HCT116 (cell line): Measurements from ENCODE around the gene DMPK. TPM values are rescaled to one million over a fixed set of nuclear protein-coding genes. Genes with fewer than 3 reads are reported as not detected.

Experiments used
- ATAC-seq: fragments of 200-7000 bp; cut with Tn5 transposase; 2 replicates; pipeline ENCODE4 v1.9.1; 2020; ENCODE audit warnings: mild to moderate bottlenecking, moderate library complexity
- BruUV-seq: library from RNA; stranded (reverse); fragments of 400-500 nt; replicated peaks from 2 replicates; lab custom pipeline; 2021; lab: Mats Ljungman, UMichigan
- CTCF ChIA-PET: fragments of 300-600 bp; sonication (Branson Sonifier 250); formaldehyde crosslinking; loops from one replicate; lab custom pipeline; 2021; ENCODE audit warnings: antibody characterized with exemption; lab: Charles Lee
- POLR2A ChIA-PET: fragments of 300-600, 350-600 bp; sonication (Branson Sonifier 250); formaldehyde crosslinking; loops from one replicate; lab custom pipeline; 2021; ENCODE audit warnings: antibody characterized with exemption; lab: Charles Lee
- RAD21 ChIA-PET, 2 experiments: fragments of 300-600 bp; sonication (Branson Sonifier 250); formaldehyde crosslinking; loops; one replicate each; lab custom pipeline; 2023; ENCODE audit warnings: low total read pairs in 2 of 2; ENCODE audit not compliant: uncharacterized antibody in 2 of 2, unreplicated experiment in 2 of 2, low non-redundant PET in 1 of 2; lab: Charles Lee
- DNase-seq: peaks from one replicate; pipeline ENCODE4 v3.0.0-alpha.2; 2010; ENCODE audit warnings: low read depth, low spot score
- H2AFZ ChIP-seq: fragments of 200-600 bp; shearing (Covaris generic), sonication (generic); 2 replicates; pipeline ENCODE4 v1.6.1; 2017; ENCODE audit warnings: low read depth, mixed run types, mixed read lengths, antibody characterized with exemption, low read length; ENCODE audit not compliant: poor library complexity, severe bottlenecking
- H3K27ac ChIP-seq: 2 replicates; pipeline ENCODE4 v1.5.1; 2012; ENCODE audit warnings: low read depth, low read length
- H3K27me3 ChIP-seq: fragments of 200-600 bp; sonication (generic); 2 replicates; pipeline ENCODE4 v1.6.1; 2016; ENCODE audit warnings: mixed run types, low read length, mixed read lengths; ENCODE audit not compliant: insufficient read depth
- H3K36me3 ChIP-seq, 2 experiments: fragments of 200-500 bp in 1 of 2; fragments of 200-600 bp in 1 of 2; sonication (Bioruptor generic) in 1 of 2; sonication (generic) in 1 of 2; 2 replicates each; pipeline versions ENCODE4 v1.5.1 to v1.6.1; 2014 to 2016; ENCODE audit warnings: low read length in 2 of 2, inconsistent platforms in 1 of 2, mixed read lengths in 1 of 2, mixed run types in 1 of 2; ENCODE audit not compliant: insufficient read depth in 2 of 2, control insufficient read depth in 1 of 2
- H3K4me1 ChIP-seq, 2 experiments: fragments of 200-600 bp in 1 of 2; sonication (generic) in 1 of 2; 2 replicates each; pipeline versions ENCODE4 v1.5.1 to v1.6.1; 2012 to 2017; ENCODE audit warnings: low read length in 2 of 2, inconsistent platforms in 1 of 2, mild to moderate bottlenecking in 1 of 2, mixed read lengths in 1 of 2, mixed run types in 1 of 2, moderate library complexity in 1 of 2; ENCODE audit not compliant: insufficient read depth in 2 of 2, control insufficient read depth in 1 of 2
- H3K4me2 ChIP-seq: fragments of 200-600 bp; sonication (generic); 2 replicates; pipeline ENCODE4 v1.6.1; 2017; ENCODE audit warnings: mixed run types, low read length, mixed read lengths
- H3K4me3 ChIP-seq, 2 experiments: fragments of 200-600 bp in 1 of 2; sonication (generic) in 1 of 2; replicated peaks in 1 of 2; 2 replicates each; pipeline ENCODE4 v1.5.1; 2011 to 2016; ENCODE audit warnings: low read length in 2 of 2, control low read depth in 1 of 2, low read depth in 1 of 2, mild to moderate bottlenecking in 1 of 2, mixed read lengths in 1 of 2, mixed run types in 1 of 2
- H3K79me2 ChIP-seq: fragments of 200-600 bp; sonication (generic); 2 replicates; pipeline ENCODE4 v1.6.1; 2017; ENCODE audit warnings: mild to moderate bottlenecking, mixed run types, low read length, moderate library complexity, mixed read lengths; ENCODE audit not compliant: insufficient read depth
- H3K9ac ChIP-seq: fragments of 200-600 bp; sonication (generic); 2 replicates; pipeline ENCODE4 v1.6.1; 2016; ENCODE audit warnings: low read length, mixed read lengths
- H3K9me2 ChIP-seq: fragments of 200-600 bp; sonication (generic), shearing (Covaris generic); 2 replicates; pipeline ENCODE4 v1.6.1; 2017; ENCODE audit warnings: mixed run types, mild to moderate bottlenecking, moderate library complexity; ENCODE audit not compliant: insufficient read depth
- H3K9me3 ChIP-seq, 2 experiments: fragments of 200-500 bp in 1 of 2; fragments of 200-600 bp in 1 of 2; sonication (Bioruptor generic) in 1 of 2; sonication (generic) in 1 of 2; 2 replicates each; pipeline ENCODE4 v1.6.1; 2014 to 2017; ENCODE audit warnings: low read length in 2 of 2, mixed read lengths in 2 of 2, inconsistent platforms in 1 of 2, low read depth in 1 of 2, mild to moderate bottlenecking in 1 of 2, mixed run types in 1 of 2, moderate library complexity in 1 of 2; ENCODE audit not compliant: control insufficient read depth in 1 of 2, insufficient read depth in 1 of 2
- H4K20me1 ChIP-seq: fragments of 200-600 bp; sonication (generic), shearing (Covaris generic); 2 replicates; pipeline ENCODE4 v1.6.1; 2017; ENCODE audit warnings: mixed run types, mild to moderate bottlenecking, moderate library complexity; ENCODE audit not compliant: insufficient read depth
- EGR1 ChIP-seq: IDR thresholded peaks from 2 replicates; pipeline ENCODE4 v1.6.1; 2012; ENCODE audit warnings: low read depth
- FOSL1 ChIP-seq: IDR thresholded peaks from 2 replicates; pipeline ENCODE4 v1.6.1; 2012; ENCODE audit warnings: low read depth
- POLR2AphosphoS5 ChIP-seq: IDR thresholded peaks from 2 replicates; pipeline ENCODE4 v1.6.1; 2011; ENCODE audit warnings: mild to moderate bottlenecking, low read depth, low read length, moderate library complexity
- RAD21 ChIP-seq: IDR thresholded peaks from 2 replicates; pipeline ENCODE4 v1.6.1; 2012; ENCODE audit warnings: low read depth, mild to moderate bottlenecking
- SIN3A ChIP-seq: IDR thresholded peaks from 2 replicates; pipeline ENCODE4 v1.6.1; 2012; ENCODE audit warnings: low read depth
- SP1 ChIP-seq: IDR thresholded peaks from 2 replicates; pipeline ENCODE4 v1.6.1; 2012; ENCODE audit warnings: low read depth
- TCF7L2 ChIP-seq: IDR thresholded peaks from 2 replicates; pipeline ENCODE4 v1.7.0; 2011; ENCODE audit warnings: borderline replicate concordance, inconsistent platforms; ENCODE audit not compliant: insufficient read depth, insufficient read length; ENCODE audit errors: extremely low read depth
- ZFX ChIP-seq: fragments of 450-650 bp; IDR thresholded peaks from 2 replicates; pipeline ENCODE4 v1.6.1; 2017
- intact Hi-C: fragments of 100-400 bp; cut with micrococcal nuclease; formaldehyde crosslinking; loops from 2 replicates; pipeline ENCODE4 v1.10.0; 2022
- total RNA-seq: library from RNA; stranded (reverse); gene quantifications from one replicate; pipeline ENCODE4 v1.2.1, GENCODE V29; 2021; ENCODE audit not compliant: unreplicated experiment
- TF ChIP-seq, protein P1 (sequence below), 3 experiments: fragments of 200-600 bp in 1 of 3; sonication (generic) in 1 of 3; IDR thresholded peaks in 2 of 3; conservative IDR thresholded peaks in 1 of 3; 2 replicates each; pipeline ENCODE4 v1.5.1; 2012 to 2017; ENCODE audit warnings: low read depth in 2 of 3, low read length in 2 of 3, antibody characterized with exemption in 1 of 3, borderline replicate concordance in 1 of 3, control low read depth in 1 of 3, mild to moderate bottlenecking in 1 of 3, mixed read lengths in 1 of 3, mixed run types in 1 of 3, moderate library complexity in 1 of 3; ENCODE audit not compliant: insufficient read depth in 1 of 3
- TF ChIP-seq, protein P2 (sequence below): IDR thresholded peaks from 2 replicates; pipeline ENCODE4 v1.6.1; 2012

DMPK gene
- total RNA-seq, 1 experiment from 2014 or later = 52.5 TPM

DNA sequence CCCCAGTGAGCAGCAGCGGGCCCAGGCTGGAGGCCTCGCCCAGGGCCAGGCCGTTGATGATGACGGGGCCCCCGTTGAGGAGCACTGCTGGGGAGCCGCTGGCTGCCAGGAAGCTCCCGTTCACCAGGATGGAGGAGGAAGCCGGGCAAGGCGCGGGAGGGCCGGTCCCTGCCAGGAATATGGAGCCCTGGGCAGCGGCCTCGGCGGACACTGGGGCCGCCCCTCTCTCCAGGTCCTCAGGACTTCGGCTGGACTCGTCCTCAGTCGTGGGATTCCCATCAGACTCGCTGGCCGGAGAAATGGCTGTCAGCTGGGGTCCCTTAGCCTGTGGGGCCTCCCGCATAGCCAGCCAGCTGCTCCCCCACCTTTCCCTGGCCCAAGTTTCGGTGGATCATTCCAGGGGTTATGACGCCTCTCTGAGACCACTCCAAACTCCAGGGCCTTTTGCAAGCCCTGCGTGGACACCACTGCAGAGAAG, 15.4 kb downstream of the DMPK start (continued):
- TF ChIP-seq, protein P1, sequence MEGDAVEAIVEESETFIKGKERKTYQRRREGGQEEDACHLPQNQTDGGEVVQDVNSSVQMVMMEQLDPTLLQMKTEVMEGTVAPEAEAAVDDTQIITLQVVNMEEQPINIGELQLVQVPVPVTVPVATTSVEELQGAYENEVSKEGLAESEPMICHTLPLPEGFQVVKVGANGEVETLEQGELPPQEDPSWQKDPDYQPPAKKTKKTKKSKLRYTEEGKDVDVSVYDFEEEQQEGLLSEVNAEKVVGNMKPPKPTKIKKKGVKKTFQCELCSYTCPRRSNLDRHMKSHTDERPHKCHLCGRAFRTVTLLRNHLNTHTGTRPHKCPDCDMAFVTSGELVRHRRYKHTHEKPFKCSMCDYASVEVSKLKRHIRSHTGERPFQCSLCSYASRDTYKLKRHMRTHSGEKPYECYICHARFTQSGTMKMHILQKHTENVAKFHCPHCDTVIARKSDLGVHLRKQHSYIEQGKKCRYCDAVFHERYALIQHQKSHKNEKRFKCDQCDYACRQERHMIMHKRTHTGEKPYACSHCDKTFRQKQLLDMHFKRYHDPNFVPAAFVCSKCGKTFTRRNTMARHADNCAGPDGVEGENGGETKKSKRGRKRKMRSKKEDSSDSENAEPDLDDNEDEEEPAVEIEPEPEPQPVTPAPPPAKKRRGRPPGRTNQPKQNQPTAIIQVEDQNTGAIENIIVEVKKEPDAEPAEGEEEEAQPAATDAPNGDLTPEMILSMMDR (IDR thresholded peaks at IDR 0.05 in 2 of 3, conservative IDR thresholded peaks at IDR 0.05 in 1 of 3; ENCODE audit: borderline replicate concordance in 1 of 3, insufficient read depth in 1 of 3, low read depth in 2 of 3, low read length in 2 of 3) = no peak
- TF ChIP-seq TCF7L2 (no peak), SIN3A (no peak), RAD21 (no peak)

DNA sequence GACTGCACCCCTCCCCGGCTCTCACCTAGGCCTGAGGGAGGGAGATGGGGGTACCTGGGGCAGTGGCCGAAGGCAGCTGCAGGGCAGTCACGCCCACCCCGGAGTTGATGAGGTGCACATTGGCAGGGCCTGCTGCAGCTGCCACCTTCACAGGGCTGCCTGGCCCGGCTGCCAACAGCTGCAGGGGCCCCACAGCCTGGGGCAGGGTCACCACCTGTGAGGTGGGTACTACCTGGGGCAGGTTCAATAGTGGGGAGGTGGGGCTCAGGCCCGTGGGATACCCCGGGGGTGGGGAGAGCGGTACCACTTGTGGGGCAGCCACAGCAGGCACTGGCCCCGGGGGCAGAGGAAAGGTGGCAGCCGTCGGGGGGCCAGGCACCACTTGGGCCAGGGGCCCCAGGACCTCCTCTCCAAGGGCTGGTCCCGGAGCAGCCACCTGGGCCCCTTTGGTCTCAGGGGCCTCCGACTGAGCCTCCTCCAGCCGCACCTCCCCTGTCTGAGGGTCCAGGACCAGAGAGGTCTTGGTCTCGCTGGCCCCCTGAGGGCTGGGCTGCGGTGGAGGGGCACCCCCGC, 15.9 kb downstream of the DMPK start:
- ChIA-PET RAD21 (interaction anchor here in 1 of 2 experiments (0.5 kb wide), 1 partner anchor 13 kb away, joined by 3 read pairs; no protein-coding TSS in a partner anchor), POLR2A (no interaction called here), CTCF (no interaction called here)
- ATAC-seq (no peak), DNase-seq (no peak)
- Histone ChIP-seq H3K9me2 (no peaks in the 10 kb centered on the region), H4K20me1 (no peaks in the 10 kb centered on the region), H3K27me3 (no peaks in the 10 kb centered on the region), H2AFZ (no peak overlapping the region), H3K4me2 (peak overlapping the region; percentile 92), H3K9me3 (no peaks in the 10 kb centered on the region), H3K4me1 (peaks cover 14 to 47% of the 10 kb centered on the region in 2 experiments), H3K79me2 (no peaks in the 10 kb centered on the region), H3K4me3 (no peak overlapping the region; a peak in 1 of 4 replicates), H3K36me3 (no peaks in the 10 kb centered on the region), H3K27ac (peak overlapping the region; percentile 98), H3K9ac (0 out of 2 replicates have a peak overlapping the region, but pooled peaks have one; percentile 84)
- TF ChIP-seq FOSL1 = no peak
- no peak for TF ChIP-seq EGR1
- no peak for TF ChIP-seq RAD21
- no peak for TF ChIP-seq ZFX
- TF ChIP-seq, protein P2, sequence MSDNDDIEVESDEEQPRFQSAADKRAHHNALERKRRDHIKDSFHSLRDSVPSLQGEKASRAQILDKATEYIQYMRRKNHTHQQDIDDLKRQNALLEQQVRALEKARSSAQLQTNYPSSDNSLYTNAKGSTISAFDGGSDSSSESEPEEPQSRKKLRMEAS = no peak
- TF ChIP-seq POLR2AphosphoS5 = no peak
- TF ChIP-seq SP1 = no peak
- BruUV-seq = no TSS peak
- intact Hi-C loops = no loop called here
